Measurements from ENCODE around the gene SERPINE2.

DNA sequence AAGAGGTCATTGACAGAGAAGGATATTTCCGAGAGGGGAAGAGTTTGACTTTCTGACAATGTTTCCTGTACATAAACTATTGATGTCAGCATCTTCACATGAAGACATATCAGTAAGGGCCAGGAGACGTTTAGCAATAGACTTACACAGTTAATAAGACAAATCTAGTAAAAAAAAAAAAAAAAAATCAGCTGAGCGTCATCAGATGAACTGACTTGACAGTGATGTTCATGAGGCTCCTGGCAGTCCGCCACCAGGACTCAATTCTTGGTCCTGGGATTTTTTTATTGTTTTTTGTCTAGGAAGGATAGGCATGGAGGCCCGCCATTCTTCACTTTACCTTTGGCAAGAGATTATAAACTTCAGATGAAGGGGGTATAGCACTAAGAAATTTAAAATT, 67.4 kb downstream of the SERPINE2 start:
- TF ChIP-seq, protein P1, sequence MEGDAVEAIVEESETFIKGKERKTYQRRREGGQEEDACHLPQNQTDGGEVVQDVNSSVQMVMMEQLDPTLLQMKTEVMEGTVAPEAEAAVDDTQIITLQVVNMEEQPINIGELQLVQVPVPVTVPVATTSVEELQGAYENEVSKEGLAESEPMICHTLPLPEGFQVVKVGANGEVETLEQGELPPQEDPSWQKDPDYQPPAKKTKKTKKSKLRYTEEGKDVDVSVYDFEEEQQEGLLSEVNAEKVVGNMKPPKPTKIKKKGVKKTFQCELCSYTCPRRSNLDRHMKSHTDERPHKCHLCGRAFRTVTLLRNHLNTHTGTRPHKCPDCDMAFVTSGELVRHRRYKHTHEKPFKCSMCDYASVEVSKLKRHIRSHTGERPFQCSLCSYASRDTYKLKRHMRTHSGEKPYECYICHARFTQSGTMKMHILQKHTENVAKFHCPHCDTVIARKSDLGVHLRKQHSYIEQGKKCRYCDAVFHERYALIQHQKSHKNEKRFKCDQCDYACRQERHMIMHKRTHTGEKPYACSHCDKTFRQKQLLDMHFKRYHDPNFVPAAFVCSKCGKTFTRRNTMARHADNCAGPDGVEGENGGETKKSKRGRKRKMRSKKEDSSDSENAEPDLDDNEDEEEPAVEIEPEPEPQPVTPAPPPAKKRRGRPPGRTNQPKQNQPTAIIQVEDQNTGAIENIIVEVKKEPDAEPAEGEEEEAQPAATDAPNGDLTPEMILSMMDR (IDR thresholded peaks at IDR 0.05): no peak
- TF ChIP-seq POLR2A (IDR thresholded peaks at IDR 0.05): no peak

All from ovary (tissue), 3 donors.